HepG2 (cell line): ENCODE data around the gene PKIG. TPM values are rescaled to one million over a fixed set of nuclear protein-coding genes. Genes with fewer than 3 reads are reported as not detected.

Experiments
- DNMT3B ChIP-seq: conservative IDR thresholded peaks from 2 replicates; pipeline ENCODE4 v1.6.1; 2016; ENCODE audit warnings: missing biosample characterization, control low read depth
- KDM2A ChIP-seq: sonication (generic); formaldehyde crosslinking; IDR thresholded peaks from 2 replicates; pipeline ENCODE4 v1.4.0; 2020; ENCODE audit warnings: low read depth, missing genetic modification reagents, borderline replicate concordance
- LRRFIP1 ChIP-seq: sonication (generic); formaldehyde crosslinking; conservative IDR thresholded peaks from 2 replicates; pipeline ENCODE4 v1.4.0; 2020; ENCODE audit warnings: missing genetic modification reagents
- MTA3 ChIP-seq: sonication (generic); formaldehyde crosslinking; IDR thresholded peaks from 2 replicates; pipeline ENCODE4 v1.4.0; 2020; ENCODE audit warnings: missing genetic modification reagents
- MXD4 ChIP-seq: IDR thresholded peaks from 2 replicates; pipeline ENCODE4 v1.6.1; 2016; ENCODE audit warnings: mild to moderate bottlenecking, missing biosample characterization, missing genetic modification reagents
- MZF1 ChIP-seq: sonication (generic); formaldehyde crosslinking; IDR thresholded peaks from 2 replicates; pipeline ENCODE4 v1.8.1; 2023; ENCODE audit warnings: mild to moderate bottlenecking, missing genetic modification reagents, borderline replicate concordance
- SOX13 ChIP-seq, 3 experiments: fragments of 450-650 bp in 1 of 3; sonication (generic) in 1 of 3; formaldehyde crosslinking in 1 of 3; IDR thresholded peaks in 2 of 3; conservative IDR thresholded peaks in 1 of 3; 2 replicates each; pipeline versions ENCODE4 v1.5.0 to v1.6.1; 2016 to 2020; ENCODE audit warnings: antibody characterized with exemption in 1 of 3, mild to moderate bottlenecking in 1 of 3, missing compliant biosample characterization in 1 of 3, missing genetic modification reagents in 1 of 3, moderate library complexity in 1 of 3
- ZBTB7A ChIP-seq: sonication (generic); formaldehyde crosslinking; IDR thresholded peaks from 2 replicates; pipeline ENCODE4 v1.8.0; 2022; ENCODE audit warnings: mild to moderate bottlenecking, missing genetic modification reagents
- ZC3H4 ChIP-seq: sonication (generic); formaldehyde crosslinking; IDR thresholded peaks from 2 replicates; pipeline ENCODE4 v1.4.0; 2020; ENCODE audit warnings: missing genetic modification reagents, borderline replicate concordance
- ZFY ChIP-seq: sonication (generic); formaldehyde crosslinking; IDR thresholded peaks from 2 replicates; pipeline ENCODE4 v1.4.0; 2020; ENCODE audit warnings: missing genetic modification reagents
- ZHX1 ChIP-seq: sonication (generic); formaldehyde crosslinking; IDR thresholded peaks from 2 replicates; pipeline ENCODE4 v1.8.1; 2022; ENCODE audit warnings: low read depth, mild to moderate bottlenecking, missing genetic modification reagents
- ZNF138 ChIP-seq: sonication (generic); formaldehyde crosslinking; IDR thresholded peaks from 2 replicates; pipeline ENCODE4 v1.5.0; 2020; ENCODE audit warnings: mild to moderate bottlenecking, low read depth, missing genetic modification reagents
- ZNF253 ChIP-seq: sonication (generic); formaldehyde crosslinking; IDR thresholded peaks from 2 replicates; pipeline ENCODE4 v1.8.0; 2022; ENCODE audit warnings: mild to moderate bottlenecking, missing genetic modification reagents, borderline replicate concordance
- ZNF282 ChIP-seq: fragments of 450-650 bp; IDR thresholded peaks from 2 replicates; pipeline ENCODE4 v1.6.1; 2018; ENCODE audit not compliant: partially characterized antibody
- ZNF510 ChIP-seq: sonication (generic); formaldehyde crosslinking; IDR thresholded peaks from 2 replicates; pipeline ENCODE4 v1.4.0; 2020; ENCODE audit warnings: low read depth, mild to moderate bottlenecking, missing genetic modification reagents
- ZNF709 ChIP-seq: sonication (generic); formaldehyde crosslinking; IDR thresholded peaks from 2 replicates; pipeline ENCODE4 v1.5.0; 2020; ENCODE audit warnings: mild to moderate bottlenecking, missing genetic modification reagents
- ZNF816 ChIP-seq: sonication (generic); formaldehyde crosslinking; IDR thresholded peaks from 2 replicates; pipeline ENCODE4 v1.8.0; 2022; ENCODE audit warnings: missing genetic modification reagents, mild to moderate bottlenecking, borderline replicate concordance
- ZNF850 ChIP-seq: sonication (generic); formaldehyde crosslinking; conservative IDR thresholded peaks from 2 replicates; pipeline ENCODE4 v1.9.0; 2021; ENCODE audit warnings: mild to moderate bottlenecking, missing genetic modification reagents
- polyA plus RNA-seq, 8 experiments: library from polyadenylated mRNA; depleted of rRNA in 3 of 8; stranded (reverse) in 7 of 8; unstranded in 1 of 8; fragments of >200 nt; fragmentation: Illumina TruSeq in 4 of 8; extraction: Trizol in 4 of 8; gene quantifications; 2 replicates each; pipeline versions ENCODE4 v1.2.1 to v1.2.3, GENCODE V29; 2011 to 2016; ENCODE audit warnings: low read depth in 4 of 8, missing spikeins in 1 of 8, mixed read lengths in 1 of 8; ENCODE audit not compliant: insufficient read depth in 1 of 8
- total RNA-seq, 5 experiments: library from RNA; depleted of rRNA; stranded (reverse); fragments of >200 nt; fragmentation: Illumina TruSeq; extraction: Trizol; gene quantifications; 2 replicates each; pipeline ENCODE4 v1.2.3, GENCODE V29; 2016; ENCODE audit warnings: low read depth in 1 of 5
- TF ChIP-seq, protein P1 (sequence below): IDR thresholded peaks from 2 replicates; pipeline ENCODE4 v1.6.1; 2016; ENCODE audit warnings: mild to moderate bottlenecking

Gene PKIG
- total and polyA plus RNA-seq, 2 of the 13 experiments (the other 11 are each of a cell fraction or from before 2014, with no cell fraction given) = 30.8 to 44.5 TPM

DNA sequence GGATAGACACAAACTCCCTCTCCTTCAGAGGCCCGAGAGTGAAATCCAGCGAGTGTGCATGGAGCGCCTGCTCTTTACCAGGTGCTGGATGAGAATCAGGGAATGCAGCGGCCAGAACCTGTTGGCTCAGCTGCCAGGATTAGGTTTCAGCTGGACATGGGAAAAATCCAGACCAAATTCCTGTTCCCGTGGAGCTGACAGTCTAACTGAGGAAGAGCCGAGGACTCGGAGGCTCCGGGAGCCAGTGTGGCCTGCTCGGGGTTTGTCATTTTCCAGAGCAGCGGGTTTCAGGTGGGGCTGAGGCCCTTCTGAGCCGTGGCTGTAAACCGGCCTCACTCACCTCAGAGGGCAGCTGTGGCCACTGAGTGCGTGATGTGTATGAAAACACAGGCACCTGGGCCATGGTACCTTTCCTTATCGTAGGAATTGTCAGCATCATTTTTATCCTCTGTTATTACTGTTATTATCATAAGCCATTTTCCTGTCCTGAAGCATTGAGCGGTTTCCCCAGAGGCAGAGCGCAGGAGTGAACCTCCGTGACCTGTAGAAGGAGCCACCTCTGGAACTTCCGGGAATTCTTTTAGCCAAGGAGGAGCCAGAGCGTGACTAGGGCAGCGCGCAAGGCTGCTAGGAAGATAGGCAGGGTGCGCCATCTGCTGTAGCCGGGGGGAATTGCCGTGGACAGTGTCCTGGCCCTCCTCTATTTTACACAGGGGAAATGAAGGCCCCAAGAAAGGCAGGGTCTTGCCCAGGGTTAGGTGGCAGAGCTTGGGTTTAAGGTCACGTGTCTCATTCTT, 27.3 kb downstream of the PKIG start (continued):
- peak; percentile 83 for TF ChIP-seq ZNF510 (CRISPR knock-in tag)
- TF ChIP-seq LRRFIP1 (CRISPR knock-in tag) = peak; percentile 10; the same call in 1 of the 2 replicates
- TF ChIP-seq, protein P1, sequence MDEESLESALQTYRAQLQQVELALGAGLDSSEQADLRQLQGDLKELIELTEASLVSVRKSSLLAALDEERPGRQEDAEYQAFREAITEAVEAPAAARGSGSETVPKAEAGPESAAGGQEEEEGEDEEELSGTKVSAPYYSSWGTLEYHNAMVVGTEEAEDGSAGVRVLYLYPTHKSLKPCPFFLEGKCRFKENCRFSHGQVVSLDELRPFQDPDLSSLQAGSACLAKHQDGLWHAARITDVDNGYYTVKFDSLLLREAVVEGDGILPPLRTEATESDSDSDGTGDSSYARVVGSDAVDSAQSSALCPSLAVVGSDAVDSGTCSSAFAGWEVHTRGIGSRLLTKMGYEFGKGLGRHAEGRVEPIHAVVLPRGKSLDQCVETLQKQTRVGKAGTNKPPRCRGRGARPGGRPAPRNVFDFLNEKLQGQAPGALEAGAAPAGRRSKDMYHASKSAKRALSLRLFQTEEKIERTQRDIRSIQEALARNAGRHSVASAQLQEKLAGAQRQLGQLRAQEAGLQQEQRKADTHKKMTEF (CRISPR knock-in tag) = peak; percentile 93
- TF ChIP-seq ZNF709 = no peak
- 0 out of 2 replicates have a peak, but pooled peaks have one; percentile 66 for TF ChIP-seq ZNF850 (CRISPR knock-in tag)
- peak; percentile 43; the same call in 1 of the 2 replicates for TF ChIP-seq ZBTB7A (CRISPR knock-in tag)
- TF ChIP-seq DNMT3B (CRISPR knock-in tag) = no peak
- TF ChIP-seq ZC3H4 (CRISPR knock-in tag) = peak; percentile 42; the same call in 1 of the 2 replicates
- TF ChIP-seq ZHX1 = peak; percentile 82; the same call in 1 of the 2 replicates
- peak; percentile 96 for TF ChIP-seq KDM2A (CRISPR knock-in tag)
- peak; percentile 91 for TF ChIP-seq ZFY (CRISPR knock-in tag)
- TF ChIP-seq MTA3 = no peak
- TF ChIP-seq MZF1 (CRISPR knock-in tag) = no peak
- peak; percentile 61; the same call in 1 of the 2 replicates for TF ChIP-seq ZNF816 (CRISPR knock-in tag)
- TF ChIP-seq ZNF253 (CRISPR knock-in tag) = no peak
- peak; percentile 92 for TF ChIP-seq MXD4 (CRISPR knock-in tag)
- no peak; the same call in 1 of the 2 replicates for TF ChIP-seq ZNF138 (CRISPR knock-in tag)
- TF ChIP-seq SOX13 (IDR thresholded peaks at IDR 0.05) = 0 out of 2 replicates have a peak, but pooled peaks have one; percentile 23
- TF ChIP-seq SOX13 (CRISPR knock-in tag; conservative IDR thresholded peaks at IDR 0.05 in 1 of 2, IDR thresholded peaks at IDR 0.05 in 1 of 2) = peak; percentile 35 to 50; a peak in 1 of 4 replicates
- TF ChIP-seq ZNF282 = no peak
